Suprapubic skin (tissue), 4 donors: ENCODE data around the gene RNF11. TPM values are rescaled to one million over a fixed set of nuclear protein-coding genes. Genes with fewer than 3 reads are reported as not detected.

Source experiments
- DNase-seq, 2 donors: peaks; one replicate each; pipeline ENCODE4 v3.0.0-alpha.2; 2019; ENCODE audit warnings: low spot score in 2 of 2
- H3K27ac ChIP-seq: fragments of 200-600 bp; sonication (generic); one replicate; pipeline ENCODE4 v1.5.1; 2019
- H3K27me3 ChIP-seq: fragments of 200-600 bp; sonication (generic); one replicate; pipeline ENCODE4 v1.5.1; 2019
- H3K36me3 ChIP-seq: fragments of 200-600 bp; sonication (generic); one replicate; pipeline ENCODE4 v1.5.1; 2019
- H3K4me1 ChIP-seq: fragments of 200-600 bp; sonication (generic); one replicate; pipeline ENCODE4 v1.5.1; 2019
- H3K4me3 ChIP-seq: fragments of 200-600 bp; sonication (generic); one replicate; pipeline ENCODE4 v1.5.1; 2019; ENCODE audit warnings: mild to moderate bottlenecking
- H3K9me3 ChIP-seq: fragments of 200-600 bp; sonication (generic); one replicate; pipeline ENCODE4 v1.5.1; 2019
- EP300 ChIP-seq: sonication (generic); formaldehyde crosslinking; IDR thresholded peaks from one replicate; pipeline ENCODE4 v1.6.1; 2017; ENCODE audit warnings: antibody characterized with exemption
- POLR2A ChIP-seq, 2 donors: fragments of 450-650 bp; IDR thresholded peaks; one replicate each; pipeline ENCODE4 v1.6.1; 2017; ENCODE audit warnings: antibody characterized with exemption in 2 of 2, mild to moderate bottlenecking in 2 of 2, moderate library complexity in 2 of 2
- POLR2AphosphoS5 ChIP-seq, 3 donors: sonication (generic); formaldehyde crosslinking; IDR thresholded peaks; one replicate each; pipeline ENCODE4 v1.6.1; 2017; ENCODE audit warnings: antibody characterized with exemption in 3 of 3
- WGBS: methylation state at CpG from one replicate; pipeline ENCODE4 v1.1.5; 2018; 5-methylcytosine and 5-hydroxymethylcytosine counted together
- total RNA-seq, 4 donors: library from RNA; depleted of rRNA; stranded (reverse); fragments of >200 nt; gene quantifications; one replicate each; pipeline ENCODE4 v1.1.0, GENCODE V29; 2016
- TF ChIP-seq, protein P1 (sequence below), 2 donors: fragments of 200-600 bp in 1 of 2; fragments of 450-650 bp in 1 of 2; sonication (generic) in 1 of 2; IDR thresholded peaks; one replicate each; pipeline ENCODE4 v1.5.1; 2016 to 2019; ENCODE audit warnings: antibody characterized with exemption in 2 of 2, mild to moderate bottlenecking in 1 of 2, moderate library complexity in 1 of 2

The RNF11 gene
- total RNA-seq, 4 donors from 2014 or later = 80.8 to 93.1 (median 81.5) TPM

DNA sequence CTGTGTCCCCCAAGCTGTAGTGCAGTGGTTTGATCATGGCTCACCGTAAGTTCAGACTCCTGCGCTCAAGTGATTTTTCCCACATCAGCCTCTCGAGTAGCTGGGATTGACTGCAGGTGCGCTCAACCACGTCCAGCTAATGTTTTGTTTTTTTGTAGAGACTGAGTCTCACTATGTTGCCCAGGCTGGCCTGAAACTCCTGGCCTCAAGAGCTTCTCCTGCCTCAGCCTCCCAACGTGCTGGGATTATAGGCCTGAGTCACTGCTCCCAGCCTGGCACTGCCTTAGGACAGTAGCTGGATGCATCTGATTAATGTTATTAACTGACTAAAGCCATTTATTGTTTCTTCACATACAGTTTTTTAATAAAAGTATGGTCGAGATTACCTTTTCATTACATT, 40.2 kb downstream of the RNF11 start:
- DNase-seq = no peak
- H3K9me3 ChIP-seq = no peaks in the 10 kb centered on the region
- no peaks in the 10 kb centered on the region for H3K27me3 ChIP-seq
- H3K27ac ChIP-seq = no peak overlapping the region
- no peak overlapping the region for H3K4me3 ChIP-seq
- TF ChIP-seq, protein P1, sequence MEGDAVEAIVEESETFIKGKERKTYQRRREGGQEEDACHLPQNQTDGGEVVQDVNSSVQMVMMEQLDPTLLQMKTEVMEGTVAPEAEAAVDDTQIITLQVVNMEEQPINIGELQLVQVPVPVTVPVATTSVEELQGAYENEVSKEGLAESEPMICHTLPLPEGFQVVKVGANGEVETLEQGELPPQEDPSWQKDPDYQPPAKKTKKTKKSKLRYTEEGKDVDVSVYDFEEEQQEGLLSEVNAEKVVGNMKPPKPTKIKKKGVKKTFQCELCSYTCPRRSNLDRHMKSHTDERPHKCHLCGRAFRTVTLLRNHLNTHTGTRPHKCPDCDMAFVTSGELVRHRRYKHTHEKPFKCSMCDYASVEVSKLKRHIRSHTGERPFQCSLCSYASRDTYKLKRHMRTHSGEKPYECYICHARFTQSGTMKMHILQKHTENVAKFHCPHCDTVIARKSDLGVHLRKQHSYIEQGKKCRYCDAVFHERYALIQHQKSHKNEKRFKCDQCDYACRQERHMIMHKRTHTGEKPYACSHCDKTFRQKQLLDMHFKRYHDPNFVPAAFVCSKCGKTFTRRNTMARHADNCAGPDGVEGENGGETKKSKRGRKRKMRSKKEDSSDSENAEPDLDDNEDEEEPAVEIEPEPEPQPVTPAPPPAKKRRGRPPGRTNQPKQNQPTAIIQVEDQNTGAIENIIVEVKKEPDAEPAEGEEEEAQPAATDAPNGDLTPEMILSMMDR (IDR thresholded peaks at IDR 0.05) = no peak
- no peak for TF ChIP-seq POLR2A (IDR thresholded peaks at IDR 0.05)
- H3K4me1 ChIP-seq = no peaks in the 10 kb centered on the region
- WGBS = 89% methylated on average over 7 of the region's 7 CpGs
- peaks cover 14% of the 10 kb centered on the region for H3K36me3 ChIP-seq

DNA sequence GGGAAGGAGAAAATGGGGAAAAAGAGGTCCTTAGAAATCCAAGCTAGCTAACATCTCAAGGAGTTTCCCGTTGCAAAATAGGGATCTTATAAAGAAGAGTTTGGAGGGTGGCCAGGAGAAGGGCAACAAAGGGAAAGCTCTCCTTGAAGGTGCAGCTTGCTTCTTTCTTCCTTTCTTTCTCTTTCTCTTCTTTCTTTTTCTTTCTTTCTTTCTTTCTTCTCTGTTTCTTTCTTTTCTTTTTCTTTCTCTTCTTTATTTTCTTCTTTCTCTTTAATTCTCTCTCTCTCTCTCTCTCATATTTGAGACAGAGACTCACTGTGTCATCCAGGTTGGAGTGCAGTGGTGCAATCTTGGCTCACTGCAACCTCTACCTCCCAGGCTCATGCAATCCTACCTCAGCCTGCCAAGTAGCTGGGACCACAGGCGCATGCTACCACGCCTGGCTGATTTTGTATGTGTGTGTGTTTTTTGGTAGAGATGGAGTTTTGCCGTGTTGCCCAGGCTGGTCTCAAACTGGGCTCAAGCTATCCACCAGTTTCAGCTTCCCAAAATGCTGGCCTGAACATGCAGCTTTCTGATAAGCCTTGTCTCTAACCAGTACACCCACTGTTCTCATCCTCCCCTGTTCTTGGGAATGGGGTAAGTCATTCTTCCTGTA, 44.4 kb downstream of the RNF11 start:
- H3K4me3 ChIP-seq = no peak overlapping the region
- H3K9me3 ChIP-seq = no peaks in the 10 kb centered on the region
- H3K36me3 ChIP-seq = peaks cover 7% of the 10 kb centered on the region
- no peak for TF ChIP-seq EP300
- TF ChIP-seq POLR2AphosphoS5 (IDR thresholded peaks at IDR 0.05) = no peak
- TF ChIP-seq POLR2A (IDR thresholded peaks at IDR 0.05) = no peak
- TF ChIP-seq, protein P1 (IDR thresholded peaks at IDR 0.05) = no peak
- WGBS = 73% methylated on average over 4 of the region's 4 CpGs
- no peaks in the 10 kb centered on the region for H3K27me3 ChIP-seq
- H3K27ac ChIP-seq = no peak overlapping the region
- H3K4me1 ChIP-seq = no peaks in the 10 kb centered on the region
- DNase-seq = no peak

DNA sequence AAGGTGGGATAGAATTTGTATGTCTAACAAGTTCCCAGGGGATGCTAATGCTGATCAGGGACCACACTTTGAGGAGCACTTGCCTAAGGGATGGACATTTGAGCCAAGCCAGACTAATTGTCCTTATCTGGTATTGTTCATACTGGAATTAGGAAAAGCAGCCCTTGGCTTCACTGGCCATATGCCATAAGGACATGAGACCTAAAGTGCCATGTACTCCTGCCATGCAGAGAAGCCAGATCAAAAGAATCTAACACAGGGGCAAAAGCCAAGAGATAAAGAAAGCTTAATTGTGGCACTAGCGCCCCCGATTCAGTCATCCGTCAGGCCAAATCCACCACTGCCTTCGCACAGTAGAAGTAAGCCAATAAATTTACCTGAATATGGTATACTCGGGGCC, 45.7 kb downstream of the RNF11 start:
- Histone ChIP-seq H3K4me3 (no peak overlapping the region), H3K9me3 (no peaks in the 10 kb centered on the region), H3K36me3 (no peaks in the 10 kb centered on the region), H3K27me3 (no peaks in the 10 kb centered on the region), H3K4me1 (no peaks in the 10 kb centered on the region), H3K27ac (no peak overlapping the region)
- TF ChIP-seq EP300 (no peak), POLR2A (IDR thresholded peaks at IDR 0.05) (no peak), POLR2AphosphoS5 (IDR thresholded peaks at IDR 0.05) (no peak)
- TF ChIP-seq, protein P1 (IDR thresholded peaks at IDR 0.05) = no peak
- no peak for DNase-seq
- WGBS = 90% methylated on average over 5 of the region's 5 CpGs

DNA sequence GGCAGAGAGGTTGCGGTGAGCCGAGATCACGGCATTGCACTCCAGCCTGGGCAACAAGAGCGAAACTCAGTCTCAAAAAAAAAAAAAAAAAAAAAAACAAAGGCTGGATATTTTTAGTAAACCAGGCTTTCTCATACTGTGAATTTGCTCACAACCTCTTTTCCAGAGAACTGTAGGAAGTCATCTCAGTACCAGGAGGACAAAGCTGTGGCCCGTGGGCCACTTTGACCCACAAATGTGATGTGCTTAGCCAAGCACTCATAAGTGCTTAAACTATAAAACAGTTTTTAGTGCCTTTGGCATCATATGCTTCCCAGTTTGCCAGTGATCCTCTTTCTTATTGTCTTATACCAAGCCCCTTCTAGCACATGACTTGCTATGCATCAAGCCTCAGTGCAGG, 46.5 kb downstream of the RNF11 start:
- no peak overlapping the region for H3K4me3 ChIP-seq
- 81% methylated on average over 5 of the region's 5 CpGs for WGBS
- TF ChIP-seq EP300 = no peak
- TF ChIP-seq POLR2AphosphoS5 (IDR thresholded peaks at IDR 0.05) = no peak
- TF ChIP-seq, protein P1 (IDR thresholded peaks at IDR 0.05) = no peak
- TF ChIP-seq POLR2A (IDR thresholded peaks at IDR 0.05) = no peak

DNA sequence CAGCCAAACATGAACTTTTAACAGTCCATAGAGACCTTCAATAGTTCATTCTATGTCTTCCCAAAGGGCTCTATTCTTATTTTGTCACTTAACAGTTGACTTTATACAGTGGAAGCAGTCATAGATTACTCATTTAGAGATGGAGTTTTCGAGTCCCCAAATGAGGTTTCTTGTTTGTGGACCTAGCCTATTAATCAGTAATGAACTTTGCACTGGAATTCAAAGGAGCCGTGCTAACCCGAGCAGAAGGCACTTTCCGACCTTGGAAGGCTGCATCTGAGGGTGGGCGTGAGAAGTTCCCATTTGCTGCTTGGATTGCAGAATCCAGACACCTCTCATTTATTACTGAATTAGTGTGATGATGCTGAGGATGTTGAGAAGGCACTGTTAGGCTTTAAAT, 47.9 kb downstream of the RNF11 start:
- WGBS = 98% methylated on average over 5 of the region's 5 CpGs
- DNase-seq = no peak

More for the DNA sequence above, 46.5 kb downstream of the RNF11 start:
- DNase-seq = no peak
- Histone ChIP-seq H3K27ac (no peak overlapping the region), H3K9me3 (no peaks in the 10 kb centered on the region), H3K4me1 (no peaks in the 10 kb centered on the region), H3K36me3 (no peaks in the 10 kb centered on the region), H3K27me3 (no peaks in the 10 kb centered on the region)

More for the DNA sequence above, 47.9 kb downstream of the RNF11 start:
- H3K27ac ChIP-seq = no peak overlapping the region
- H3K36me3 ChIP-seq = peaks cover 4% of the 10 kb centered on the region
- H3K4me1 ChIP-seq = no peaks in the 10 kb centered on the region
- TF ChIP-seq EP300 (no peak), POLR2A (IDR thresholded peaks at IDR 0.05) (no peak), POLR2AphosphoS5 (IDR thresholded peaks at IDR 0.05) (no peak)
- TF ChIP-seq, protein P1 (IDR thresholded peaks at IDR 0.05) = no peak
- no peaks in the 10 kb centered on the region for H3K27me3 ChIP-seq
- no peak overlapping the region for H3K4me3 ChIP-seq
- no peaks in the 10 kb centered on the region for H3K9me3 ChIP-seq
